Neutrophil (primary cell): ENCODE results near the gene H2BK1.

Experiments
- H3K27ac ChIP-seq: fragments of 200-600 bp; sonication (generic); 2 replicates; pipeline ENCODE4 v1.5.1; 2016; ENCODE audit warnings: mild to moderate bottlenecking, moderate library complexity
- H3K27me3 ChIP-seq: fragments of 200-600 bp; sonication (generic); 2 replicates; pipeline ENCODE4 v1.6.0; 2016; ENCODE audit warnings: mild to moderate bottlenecking
- H3K36me3 ChIP-seq: fragments of 200-600 bp; sonication (generic); 2 replicates; pipeline ENCODE4 v1.5.1; 2017
- H3K4me1 ChIP-seq, 2 experiments: fragments of 200-600 bp in 1 of 2; sonication (generic) in 1 of 2; 1 replicate in 1 of 2; 2 replicates in 1 of 2; pipeline versions ENCODE4 v1.5.1 to v1.6.1; 2013 to 2016; ENCODE audit warnings: low read depth in 1 of 2, low read length in 1 of 2, mild to moderate bottlenecking in 1 of 2, moderate library complexity in 1 of 2; ENCODE audit not compliant: control insufficient read depth in 1 of 2, insufficient read depth in 1 of 2
- H3K4me3 ChIP-seq, 2 experiments: fragments of 200-600 bp in 1 of 2; sonication (generic) in 1 of 2; 1 replicate in 1 of 2; 2 replicates in 1 of 2; pipeline ENCODE4 v1.5.1; 2013 to 2016; ENCODE audit warnings: low read depth in 1 of 2, low read length in 1 of 2, mild to moderate bottlenecking in 1 of 2, moderate library complexity in 1 of 2
- H3K9me3 ChIP-seq: fragments of 200-600 bp; sonication (generic); 2 replicates; pipeline ENCODE4 v1.5.1; 2016
- TF ChIP-seq, protein P1 (sequence below): fragments of 200-600 bp; sonication (generic); IDR thresholded peaks from 2 replicates; pipeline ENCODE4 v1.5.1; 2016; ENCODE audit warnings: antibody characterized with exemption

The H2BK1 gene

DNA sequence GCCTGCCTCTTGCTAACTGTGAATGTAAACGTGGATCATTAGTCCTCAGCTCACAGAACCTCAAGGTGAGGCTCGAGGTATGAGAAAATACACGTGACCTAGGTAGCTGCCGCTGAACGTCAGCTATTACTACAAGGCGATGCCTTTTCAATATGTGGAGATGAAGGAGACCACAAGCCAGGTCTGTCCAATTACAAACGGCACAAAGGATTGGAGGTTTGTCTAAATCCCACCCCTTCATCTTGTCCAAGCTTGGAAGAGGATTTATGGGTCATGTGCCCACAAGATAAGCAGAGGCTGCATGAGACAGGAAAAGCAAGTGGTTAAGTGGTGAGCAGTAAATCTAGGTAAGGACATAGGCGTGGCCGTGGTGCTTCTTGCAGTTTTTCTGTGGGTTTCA lies 3.4 kb downstream of the H2BK1 start:
- Histone ChIP-seq H3K4me3 (no peak overlapping the region), H3K9me3 (no peaks in the 10 kb centered on the region), H3K4me1 (no peaks in the 10 kb centered on the region), H3K27ac (no peak overlapping the region), H3K36me3 (no peaks in the 10 kb centered on the region), H3K27me3 (peaks cover 71% of the 10 kb centered on the region)
- TF ChIP-seq, protein P1, sequence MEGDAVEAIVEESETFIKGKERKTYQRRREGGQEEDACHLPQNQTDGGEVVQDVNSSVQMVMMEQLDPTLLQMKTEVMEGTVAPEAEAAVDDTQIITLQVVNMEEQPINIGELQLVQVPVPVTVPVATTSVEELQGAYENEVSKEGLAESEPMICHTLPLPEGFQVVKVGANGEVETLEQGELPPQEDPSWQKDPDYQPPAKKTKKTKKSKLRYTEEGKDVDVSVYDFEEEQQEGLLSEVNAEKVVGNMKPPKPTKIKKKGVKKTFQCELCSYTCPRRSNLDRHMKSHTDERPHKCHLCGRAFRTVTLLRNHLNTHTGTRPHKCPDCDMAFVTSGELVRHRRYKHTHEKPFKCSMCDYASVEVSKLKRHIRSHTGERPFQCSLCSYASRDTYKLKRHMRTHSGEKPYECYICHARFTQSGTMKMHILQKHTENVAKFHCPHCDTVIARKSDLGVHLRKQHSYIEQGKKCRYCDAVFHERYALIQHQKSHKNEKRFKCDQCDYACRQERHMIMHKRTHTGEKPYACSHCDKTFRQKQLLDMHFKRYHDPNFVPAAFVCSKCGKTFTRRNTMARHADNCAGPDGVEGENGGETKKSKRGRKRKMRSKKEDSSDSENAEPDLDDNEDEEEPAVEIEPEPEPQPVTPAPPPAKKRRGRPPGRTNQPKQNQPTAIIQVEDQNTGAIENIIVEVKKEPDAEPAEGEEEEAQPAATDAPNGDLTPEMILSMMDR: no peak

DNA sequence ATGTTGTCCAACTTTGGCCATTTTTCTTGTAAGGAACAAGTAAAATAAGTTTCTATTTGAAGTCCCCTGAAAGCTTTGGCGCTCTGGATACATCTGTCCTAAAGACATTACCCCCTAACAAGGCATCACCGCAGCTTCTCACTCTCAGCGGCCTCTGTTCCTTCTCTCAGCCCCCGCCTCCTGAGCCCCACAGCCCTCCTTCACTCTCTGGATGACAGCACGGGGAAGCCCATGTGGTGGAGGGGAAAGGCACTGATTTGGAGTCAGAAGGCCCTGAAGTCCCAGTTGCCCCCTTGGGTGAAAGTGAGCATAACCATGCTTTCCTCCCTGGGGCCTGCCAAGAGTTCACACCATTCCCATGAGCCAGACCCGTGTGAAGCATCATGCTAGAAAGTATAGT lies 4.6 kb downstream of the H2BK1 start:
- H3K27ac ChIP-seq: no peak overlapping the region
- no peaks in the 10 kb centered on the region for H3K4me1 ChIP-seq
- no peak overlapping the region for H3K4me3 ChIP-seq
- no peaks in the 10 kb centered on the region for H3K36me3 ChIP-seq
- H3K27me3 ChIP-seq: peaks cover 75% of the 10 kb centered on the region
- H3K9me3 ChIP-seq: no peaks in the 10 kb centered on the region
- TF ChIP-seq, protein P1: no peak

DNA sequence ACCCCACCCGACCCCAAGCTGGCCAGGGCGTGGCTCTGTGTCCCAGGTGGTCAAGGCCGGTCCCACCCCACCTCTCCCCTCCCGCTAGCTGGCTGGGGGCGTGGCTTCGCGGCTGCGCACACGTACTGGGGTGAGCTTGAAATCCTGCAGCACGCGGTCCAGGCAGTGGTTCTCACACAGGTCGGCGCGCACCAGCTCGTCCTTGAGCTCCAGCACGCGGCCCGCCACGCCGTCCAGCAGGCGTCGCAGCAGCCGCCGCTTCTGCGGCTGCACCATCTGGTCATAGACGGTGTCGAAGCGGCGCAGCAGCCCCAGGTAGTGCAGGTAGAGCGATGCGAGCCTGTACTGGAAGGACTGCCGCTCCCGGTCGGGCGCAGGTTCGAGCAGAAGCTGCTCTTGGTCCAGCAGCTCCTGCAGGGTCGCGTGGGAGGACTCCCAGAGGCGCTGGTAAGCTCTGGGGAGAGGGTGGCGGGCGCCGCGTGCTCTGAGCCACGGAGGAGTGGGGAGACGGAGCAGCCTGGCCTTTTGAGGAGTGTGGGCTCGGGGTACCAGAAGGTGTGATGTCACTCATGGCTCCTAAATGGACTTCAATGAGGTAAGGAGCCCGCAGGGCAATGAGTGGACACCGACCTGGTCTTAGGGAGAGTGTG lies 5.8 kb downstream of the H2BK1 start:
- Histone ChIP-seq H3K4me3 (no peak overlapping the region), H3K27ac (no peak overlapping the region), H3K27me3 (peaks cover 75% of the 10 kb centered on the region), H3K9me3 (no peaks in the 10 kb centered on the region), H3K4me1 (no peaks in the 10 kb centered on the region), H3K36me3 (no peaks in the 10 kb centered on the region)
- TF ChIP-seq, protein P1: no peak

DNA sequence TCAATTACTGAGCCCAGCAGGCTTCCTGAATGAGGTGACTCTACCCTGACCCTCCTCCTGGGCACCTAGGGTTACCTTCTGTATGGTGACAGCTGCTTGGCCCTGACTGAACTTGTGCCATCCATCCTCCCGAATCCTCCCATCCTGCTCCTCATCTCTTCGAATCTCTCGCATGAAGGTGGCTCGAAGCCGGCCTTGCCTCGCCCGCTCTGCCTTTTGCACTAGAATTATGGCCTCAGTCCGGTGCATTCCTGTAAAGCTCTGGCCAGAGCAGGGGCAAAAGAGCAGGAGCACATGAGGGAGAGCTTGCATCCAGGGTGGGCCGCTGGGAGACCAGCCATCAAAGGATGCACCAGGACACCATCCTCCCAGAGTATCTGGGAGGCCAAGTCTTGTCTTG lies 7.5 kb downstream of the H2BK1 start:
- Histone ChIP-seq H3K4me3 (no peak overlapping the region), H3K27me3 (peaks cover 62% of the 10 kb centered on the region), H3K27ac (no peak overlapping the region), H3K9me3 (no peaks in the 10 kb centered on the region), H3K36me3 (no peaks in the 10 kb centered on the region), H3K4me1 (no peaks in the 10 kb centered on the region)
- TF ChIP-seq, protein P1: no peak

DNA sequence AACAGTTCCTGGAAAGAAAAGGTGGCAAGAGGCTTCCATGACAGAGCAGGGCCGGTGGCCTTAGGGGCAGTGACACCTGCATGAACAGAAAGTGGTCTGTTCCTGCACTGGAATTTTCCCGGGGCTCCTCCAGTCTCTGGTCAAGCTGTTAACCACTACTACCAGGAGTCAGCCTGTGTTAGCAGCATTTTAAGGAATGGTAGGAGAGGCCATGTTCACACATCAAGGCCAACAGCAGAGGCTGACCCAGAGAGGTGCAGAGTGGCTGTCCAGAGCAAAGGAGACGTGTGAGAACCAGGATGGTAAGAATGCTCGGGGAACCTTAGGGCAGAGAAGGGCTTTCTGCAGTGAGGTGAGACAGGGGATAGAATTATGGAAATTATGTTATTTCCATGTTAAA lies 8.5 kb downstream of the H2BK1 start:
- Histone ChIP-seq H3K27me3 (peaks cover 55% of the 10 kb centered on the region), H3K27ac (no peak overlapping the region), H3K9me3 (no peaks in the 10 kb centered on the region), H3K4me1 (no peaks in the 10 kb centered on the region), H3K4me3 (no peak overlapping the region), H3K36me3 (no peaks in the 10 kb centered on the region)
- TF ChIP-seq, protein P1: no peak
